ENCODE measurements around the gene TCEA2. TPM values are rescaled to one million over a fixed set of nuclear protein-coding genes. Genes with fewer than 3 reads are reported as not detected.

Gene TCEA2
- 42.6 and 72.7 TPM in 2 replicates for polyA plus RNA-seq

DNA sequence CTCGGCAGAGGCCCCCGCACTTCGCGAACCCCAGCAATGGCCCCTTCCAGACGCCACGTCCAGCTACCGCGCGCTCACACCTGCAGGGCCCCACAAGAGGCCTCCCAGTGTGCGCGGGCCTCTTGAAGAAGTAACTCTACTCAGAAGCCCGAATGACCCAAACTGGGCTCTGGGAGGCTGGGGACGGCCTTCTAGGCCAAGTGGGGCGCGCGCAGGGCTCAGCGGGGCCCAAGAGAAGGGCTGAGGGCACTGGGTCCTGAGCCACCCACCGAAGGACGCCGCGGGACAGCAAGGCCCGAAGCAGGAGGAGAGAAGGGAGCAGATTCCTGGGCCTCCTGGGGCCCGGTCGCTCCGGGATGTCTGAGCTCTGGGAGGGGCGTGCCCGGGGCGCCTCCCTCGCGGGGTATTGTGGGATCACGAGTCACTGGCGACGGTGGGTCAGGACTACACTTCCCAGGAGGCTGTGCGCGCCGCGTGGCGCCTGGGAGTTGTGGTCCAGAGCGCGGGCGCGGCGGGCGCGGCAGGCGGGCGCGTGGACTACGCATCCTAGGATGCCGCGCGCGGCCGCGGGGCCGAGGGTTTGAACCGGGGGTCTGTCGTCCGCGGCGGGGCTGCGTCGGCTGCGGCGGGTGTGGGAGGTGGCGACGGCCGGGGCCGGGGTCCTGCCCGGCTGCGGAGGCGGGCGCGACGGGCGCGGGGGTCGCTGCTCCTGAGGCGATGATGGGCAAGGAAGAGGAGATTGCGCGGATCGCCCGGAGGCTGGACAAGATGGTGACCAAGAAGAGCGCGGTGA, at the start of gene TCEA2:
Gene TCEA2 (plus strand): TSS at position 603 of the 793 bp plus-strand sequence. CDS start 115 bp downstream, at position 718.

DNA sequence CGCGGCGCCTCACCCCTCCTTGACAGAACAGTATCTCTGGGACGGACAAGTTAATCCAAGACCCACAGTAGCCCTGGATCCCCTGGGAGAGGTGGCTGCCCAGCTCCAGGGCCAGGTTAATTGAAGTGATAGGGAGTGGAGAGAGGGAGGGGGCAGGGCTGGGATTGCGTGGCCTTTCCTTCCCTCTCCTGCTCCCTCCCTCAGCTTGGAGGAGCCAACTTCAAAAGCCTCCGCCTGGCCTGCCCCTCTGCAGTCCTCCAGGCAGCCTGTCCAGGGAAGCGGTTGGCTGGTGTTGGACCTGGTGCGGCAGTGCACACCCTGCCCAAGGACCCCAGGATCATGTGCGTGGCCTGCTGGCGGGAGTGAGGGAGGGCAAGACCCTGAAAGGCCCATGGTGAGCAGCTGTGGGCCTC, 27.1 kb upstream of the TCEA2 start, which contains the start of gene C20orf204:
Gene C20orf204 (plus strand): TSS at position 250 of the 413 bp plus-strand sequence. CDS start 142 bp downstream, at position 392.

DNA sequence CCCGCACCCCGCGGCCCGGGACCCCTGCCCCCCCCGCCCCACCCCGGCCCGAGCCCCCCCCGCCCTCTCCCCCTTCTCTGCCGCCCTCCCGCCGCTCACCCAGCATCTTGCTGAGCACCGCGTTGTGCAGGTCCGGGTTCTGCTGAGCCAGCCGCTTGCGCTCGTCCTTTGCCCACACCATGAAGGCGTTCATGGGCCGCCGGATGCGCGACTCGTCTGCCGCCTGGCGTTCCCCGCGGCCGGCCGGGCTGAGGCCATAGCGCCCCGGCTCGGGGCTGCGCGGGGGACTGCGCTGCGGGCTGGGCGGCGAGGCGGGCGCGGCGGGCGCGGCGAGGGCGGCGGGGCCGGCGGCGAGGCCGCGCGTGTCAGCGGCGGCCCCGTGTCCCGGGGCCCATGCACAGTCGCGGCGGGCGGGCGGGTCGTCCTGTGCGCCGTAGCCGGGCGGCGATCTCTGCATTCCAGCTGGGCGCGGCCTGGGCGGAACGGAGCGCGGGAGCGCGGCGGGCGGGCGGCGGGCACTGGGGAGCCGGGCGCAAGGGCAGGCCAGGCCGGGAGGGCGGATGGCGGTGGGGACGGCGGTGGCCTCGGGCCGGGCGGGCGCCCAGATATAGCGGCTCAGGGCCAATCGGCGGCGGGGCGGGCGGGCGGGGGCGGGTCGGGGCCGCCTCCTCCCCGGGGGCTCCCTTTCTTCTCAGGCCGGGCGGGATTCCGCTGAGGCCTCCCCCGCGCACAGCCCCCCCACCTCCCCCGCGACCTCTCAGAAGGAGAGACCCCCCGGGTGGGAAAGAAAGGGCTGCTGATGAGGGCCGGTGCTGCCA, 13.7 kb upstream of the TCEA2 start, which contains the start of gene SOX18:
Gene SOX18 (minus strand): TSS at position 580 of the 818 bp plus-strand sequence. CDS start 123 bp downstream, at position 457.

DNA sequence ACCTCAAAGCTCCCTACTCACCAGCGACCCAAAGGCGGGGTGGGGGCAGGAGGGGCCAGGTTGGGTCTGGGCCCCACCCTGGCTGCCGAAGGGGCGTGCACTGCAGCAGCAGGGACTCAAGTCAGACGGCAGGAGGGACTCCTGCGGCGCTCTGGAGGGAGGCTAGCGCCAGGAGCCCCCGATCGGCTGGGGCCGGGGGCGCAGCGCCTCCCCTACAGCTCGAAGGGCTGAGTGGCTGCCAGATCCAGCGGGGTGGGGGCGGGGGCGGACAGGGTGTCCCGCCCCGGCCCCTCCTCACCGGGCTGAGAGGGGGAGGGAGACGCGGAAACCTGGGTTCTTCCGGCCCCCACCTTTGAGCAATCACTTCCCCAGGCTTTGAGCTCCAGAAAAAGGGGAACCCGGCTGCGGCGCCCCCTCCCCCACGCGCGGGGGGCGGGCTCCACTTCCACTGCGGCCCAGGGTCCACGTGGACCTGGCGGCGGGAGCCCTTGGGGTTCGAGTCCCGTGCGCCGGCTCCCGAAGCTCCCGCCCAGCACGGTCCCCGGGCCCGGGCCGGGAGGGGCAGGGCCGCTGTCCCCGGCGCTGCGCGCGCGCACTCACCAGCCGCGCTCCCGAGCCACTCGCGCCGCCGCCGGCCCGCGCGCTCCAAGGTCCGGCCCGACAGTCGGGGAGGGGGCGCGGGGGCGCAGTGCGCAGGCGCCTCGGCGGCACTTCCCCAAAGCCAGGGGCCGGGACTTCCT, 16.4 kb downstream of the TCEA2 start, which contains the start of gene RGS19:
Gene RGS19 (minus strand): TSS at position 246 of the 740 bp plus-strand sequence. CDS start 2,632 bp downstream, outside the sequence.

DNA sequence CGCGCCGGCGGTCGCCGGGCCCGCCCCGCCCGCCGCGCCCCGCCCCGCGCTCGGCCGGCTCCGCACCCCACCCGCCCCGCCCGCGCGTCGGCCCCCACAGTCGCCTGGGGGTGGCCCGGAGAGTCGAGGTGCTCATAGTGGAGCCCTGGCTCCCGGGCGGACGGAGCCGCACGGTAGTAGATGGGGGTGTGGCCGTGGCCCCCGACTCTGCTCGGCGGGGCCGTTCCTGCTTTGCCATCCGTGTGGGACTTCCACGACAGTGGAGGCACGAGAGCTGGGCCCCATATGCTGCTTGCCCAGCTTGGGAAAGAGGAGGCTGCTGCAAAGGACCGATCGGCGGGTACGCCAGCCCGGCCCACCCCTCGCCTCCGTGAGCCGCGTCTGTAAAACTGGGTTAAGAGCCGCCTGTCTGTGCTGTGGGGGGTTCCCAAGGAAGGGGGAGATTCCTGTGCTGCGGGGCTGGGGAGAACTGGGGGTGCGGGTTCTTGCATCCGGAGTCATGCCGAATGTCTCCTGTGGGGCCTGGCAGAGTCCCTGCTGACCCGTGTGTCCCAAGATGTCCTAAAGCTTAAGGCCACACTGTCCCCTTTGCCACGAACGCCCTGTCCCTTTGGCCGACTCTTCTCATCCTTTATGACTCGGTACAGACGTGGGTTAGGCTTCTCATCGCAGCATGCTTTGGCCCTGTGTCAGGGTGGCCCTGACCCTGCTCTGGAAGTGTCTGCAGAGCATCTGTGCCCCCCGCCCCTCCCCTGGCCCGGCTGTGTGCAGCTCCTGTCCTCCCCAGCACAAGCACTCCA, 17.2 kb downstream of the TCEA2 start, which contains the start of gene OPRL1:
Gene OPRL1 (plus strand): TSS at position 70 of the 800 bp plus-strand sequence. CDS start 12,639 bp downstream, outside the sequence.

DNA sequence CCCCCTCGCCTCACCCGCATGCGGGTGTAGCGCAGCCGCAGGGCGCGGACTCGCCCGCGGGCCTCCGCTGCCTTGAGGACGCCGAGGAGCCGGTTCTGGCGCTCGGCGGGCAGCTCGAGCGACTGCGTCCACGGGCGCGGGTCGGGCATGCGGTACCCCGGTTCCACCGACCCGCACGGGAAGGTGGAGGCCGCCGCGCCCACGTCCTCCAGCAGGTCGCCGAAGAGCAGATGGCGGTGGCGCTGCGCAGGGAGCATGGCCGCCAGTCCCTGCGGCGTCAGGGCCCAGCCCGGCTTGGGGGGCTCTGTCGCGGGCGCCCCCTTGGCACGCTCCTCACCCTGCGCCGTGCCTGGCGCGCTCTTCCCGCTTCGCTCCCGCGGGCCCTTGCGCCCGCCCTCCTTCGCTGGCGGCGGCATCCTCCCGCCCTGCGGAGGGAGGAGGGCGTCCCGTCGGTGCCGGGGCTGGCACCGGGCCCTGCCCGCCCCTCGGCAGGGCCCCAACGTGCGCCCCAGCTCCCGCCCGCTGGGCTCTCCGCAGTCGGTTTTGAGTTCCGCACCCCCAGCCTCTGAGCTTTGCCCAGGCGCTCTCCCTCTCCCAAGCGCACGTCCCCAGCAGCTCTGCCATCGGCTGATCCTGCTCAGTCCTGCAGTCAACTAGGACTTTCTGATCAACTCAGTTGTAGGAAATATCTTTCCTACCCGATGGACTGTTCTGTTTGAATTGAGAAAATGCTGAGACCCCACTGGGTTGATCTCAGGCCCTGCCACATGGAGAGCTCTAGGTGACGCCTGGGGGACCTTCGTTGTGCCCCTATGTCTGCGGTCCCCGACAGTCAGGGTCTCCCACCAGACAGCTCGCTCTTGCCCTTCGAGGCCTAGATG, 21.0 kb downstream of the TCEA2 start, which contains the start of gene LKAAEAR1:
Gene LKAAEAR1 (minus strand): TSS at position 595 of the 881 bp plus-strand sequence. CDS start 179 bp downstream, at position 416.

DNA sequence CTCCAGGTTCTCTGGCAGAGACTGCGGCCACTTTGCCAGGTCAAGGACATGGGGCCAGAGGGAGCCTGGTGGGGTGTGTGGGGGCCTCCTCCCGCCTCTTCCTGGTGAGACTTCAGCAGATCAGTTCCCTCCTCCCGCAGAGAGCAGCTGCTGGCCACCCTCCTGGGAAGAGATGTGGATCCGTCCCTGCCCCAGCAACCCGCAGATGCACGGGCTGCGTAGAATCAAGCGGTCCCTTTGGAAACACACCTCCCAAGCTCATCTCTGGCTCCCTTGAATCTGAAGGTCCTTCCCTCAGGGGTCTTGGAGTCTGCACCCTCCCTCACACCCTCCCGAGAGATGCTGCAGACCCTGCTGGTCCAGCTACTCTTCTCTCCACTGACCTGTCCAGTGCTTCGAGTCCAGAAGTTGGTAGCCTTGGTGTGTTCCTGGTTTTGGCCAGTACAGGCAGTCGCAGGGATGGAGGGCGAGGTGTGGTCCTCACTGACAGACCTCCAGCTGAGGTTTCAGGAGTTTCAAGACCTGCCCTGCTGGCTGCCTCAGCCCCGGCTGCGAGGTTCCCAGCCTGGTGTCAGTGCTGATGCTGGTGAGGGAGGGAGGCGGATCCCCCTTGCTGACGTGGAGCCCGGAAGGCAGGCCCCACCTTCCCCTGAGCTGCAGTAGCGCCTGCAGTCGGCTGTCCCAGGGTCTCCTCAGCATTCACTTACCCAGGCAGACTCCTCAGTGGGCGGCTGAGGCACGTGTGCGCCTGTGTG, 44.2 kb downstream of the TCEA2 start, which contains the start of gene NPBWR2:
Gene NPBWR2 (minus strand): TSS at position 585 of the 755 bp plus-strand sequence. CDS start 734 bp downstream, outside the sequence.

Other genes starting within 250 kb of the TCEA2 start
- 2.8 and 6.3 TPM in 2 replicates for gene ZBTB46, start 231.9 kb upstream of the TCEA2 start, polyA plus RNA-seq
- not detected in 2 replicates for gene ABHD16B, start 201.7 kb upstream of the TCEA2 start, polyA plus RNA-seq
- 7.6 and 9.1 TPM in 2 replicates for gene TPD52L2, start 197.9 kb upstream of the TCEA2 start, polyA plus RNA-seq
- gene DNAJC5, start 168.1 kb upstream of the TCEA2 start, polyA plus RNA-seq, result 8.3 and 9.6 TPM in 2 replicates
- gene UCKL1, start 106.8 kb upstream of the TCEA2 start, polyA plus RNA-seq, result 3.1 and 5.6 TPM in 2 replicates
- 0.05 and 0.06 TPM in 2 replicates for gene ZNF512B, start 93.3 kb upstream of the TCEA2 start, polyA plus RNA-seq
- gene SAMD10, start 83.6 kb upstream of the TCEA2 start, polyA plus RNA-seq, result 0.25 and 0.73 TPM in 2 replicates
- 11.7 and 17.3 TPM in 2 replicates for gene PRPF6, start 82.1 kb upstream of the TCEA2 start, polyA plus RNA-seq
- gene C20orf204, start 27.0 kb upstream of the TCEA2 start, polyA plus RNA-seq, result not detected in 2 replicates
- gene SOX18, start 13.6 kb upstream of the TCEA2 start, polyA plus RNA-seq, result 0.29 TPM in 1 of 2 replicates, not detected in the other
- 0.36 TPM in 1 of 2 replicates, not detected in the other for gene RGS19, start 16.3 kb downstream of the TCEA2 start, polyA plus RNA-seq
- gene OPRL1, start 16.9 kb downstream of the TCEA2 start, polyA plus RNA-seq, result 0.13 TPM in 1 of 2 replicates, not detected in the other
- not detected in 2 replicates for gene LKAAEAR1, start 21.2 kb downstream of the TCEA2 start, polyA plus RNA-seq
- gene NPBWR2, start 44.4 kb downstream of the TCEA2 start, polyA plus RNA-seq, result not detected in 2 replicates
- 0.75 and 2.0 TPM in 2 replicates for gene MYT1, start 101.3 kb downstream of the TCEA2 start, polyA plus RNA-seq
- 20.9 and 22.6 TPM in 2 replicates for gene PCMTD2, start 192.6 kb downstream of the TCEA2 start, polyA plus RNA-seq